ENCODE measurements around the gene CAMKMT.

- TF ChIP-seq, protein P1, sequence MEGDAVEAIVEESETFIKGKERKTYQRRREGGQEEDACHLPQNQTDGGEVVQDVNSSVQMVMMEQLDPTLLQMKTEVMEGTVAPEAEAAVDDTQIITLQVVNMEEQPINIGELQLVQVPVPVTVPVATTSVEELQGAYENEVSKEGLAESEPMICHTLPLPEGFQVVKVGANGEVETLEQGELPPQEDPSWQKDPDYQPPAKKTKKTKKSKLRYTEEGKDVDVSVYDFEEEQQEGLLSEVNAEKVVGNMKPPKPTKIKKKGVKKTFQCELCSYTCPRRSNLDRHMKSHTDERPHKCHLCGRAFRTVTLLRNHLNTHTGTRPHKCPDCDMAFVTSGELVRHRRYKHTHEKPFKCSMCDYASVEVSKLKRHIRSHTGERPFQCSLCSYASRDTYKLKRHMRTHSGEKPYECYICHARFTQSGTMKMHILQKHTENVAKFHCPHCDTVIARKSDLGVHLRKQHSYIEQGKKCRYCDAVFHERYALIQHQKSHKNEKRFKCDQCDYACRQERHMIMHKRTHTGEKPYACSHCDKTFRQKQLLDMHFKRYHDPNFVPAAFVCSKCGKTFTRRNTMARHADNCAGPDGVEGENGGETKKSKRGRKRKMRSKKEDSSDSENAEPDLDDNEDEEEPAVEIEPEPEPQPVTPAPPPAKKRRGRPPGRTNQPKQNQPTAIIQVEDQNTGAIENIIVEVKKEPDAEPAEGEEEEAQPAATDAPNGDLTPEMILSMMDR (IDR thresholded peaks at IDR 0.05) = no peak
- TF ChIP-seq POLR2A (IDR thresholded peaks at IDR 0.05) (no peak), EP300 (IDR thresholded peaks at IDR 0.05) (no peak), POLR2AphosphoS5 (IDR thresholded peaks at IDR 0.05) (no peak)
These were observed 10.7 kb upstream of the CAMKMT start for GRCh38 chr2:44351088-44351487.
